Measurements from ENCODE around the gene DSCAML1. TPM values are rescaled to one million over a fixed set of nuclear protein-coding genes. Genes with fewer than 3 reads are reported as not detected.

The DSCAML1 gene
- total RNA-seq, 1 experiment from 2014 or later, result 0.15 TPM

DNA sequence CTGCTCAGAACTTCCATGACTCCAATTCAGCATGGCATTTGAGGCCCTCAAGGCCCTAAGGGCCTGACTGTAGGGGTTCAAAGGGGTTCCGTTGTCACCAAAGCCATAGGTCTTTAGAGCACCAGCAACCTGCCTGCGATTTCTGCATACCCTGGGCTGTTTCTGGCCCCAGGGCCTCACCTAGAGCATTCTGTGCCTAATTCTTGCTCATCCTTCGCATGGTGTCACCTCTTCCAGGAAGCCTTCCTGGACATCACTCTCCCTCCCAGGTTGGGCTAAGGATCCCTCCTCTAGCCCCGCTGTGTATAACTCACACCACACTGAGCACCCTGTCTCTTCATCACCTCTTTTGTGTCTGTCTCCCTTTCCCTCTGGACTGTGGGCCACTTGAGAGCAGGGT lies 275.0 kb downstream of the DSCAML1 start:
- Histone ChIP-seq H3K18ac (ENCODE audit: insufficient read length, low read depth, low read length) (no peak overlapping the region), H4K91ac (ENCODE audit: insufficient read length, low read depth, low read length) (no peak overlapping the region), H4K8ac (replicated peaks; ENCODE audit: insufficient read length, low read depth, low read length) (no peak overlapping the region), H3K27me3 (ENCODE audit: insufficient read depth, low read length) (no peaks in the 10 kb centered on the region), H2BK12ac (ENCODE audit: insufficient read length, low read depth, low read length) (no peak overlapping the region), H3K79me2 (ENCODE audit: insufficient read depth, low read length) (no peaks in the 10 kb centered on the region), H4K20me1 (ENCODE audit: control insufficient read depth, insufficient read depth, insufficient read length) (no peaks in the 10 kb centered on the region), H3T11ph (ENCODE audit: low read length) (no peak overlapping the region), H3K27ac (ENCODE audit: insufficient read length, low read depth, low read length) (no peak overlapping the region), H3K9me3 (ENCODE audit: control insufficient read depth, low read depth, low read length) (no peaks in the 10 kb centered on the region), H3K23ac (ENCODE audit: insufficient read length, low read depth, low read length) (no peak overlapping the region), H3K9ac (ENCODE audit: extremely low read depth, insufficient read length, low read length) (no peak overlapping the region), H3K79me1 (ENCODE audit: insufficient read depth, low read depth, low read length, poor library complexity, severe bottlenecking) (no peaks in the 10 kb centered on the region), H3K14ac (ENCODE audit: insufficient read depth, low read length) (no peak overlapping the region), H3K56ac (ENCODE audit: insufficient read length, low read depth, low read length) (no peak overlapping the region), H4K5ac (ENCODE audit: insufficient read length, low read depth, low read length) (no peak overlapping the region), H3K4me2 (ENCODE audit: insufficient read depth, insufficient read length, low read length) (no peak overlapping the region), H2BK5ac (ENCODE audit: insufficient read length, low read length) (no peak overlapping the region), H2BK15ac (ENCODE audit: low read depth, low read length) (no peak overlapping the region), H2BK120ac (ENCODE audit: low read depth, low read length, poor library complexity, severe bottlenecking) (no peak overlapping the region), H2BK20ac (ENCODE audit: low read depth, low read length, poor library complexity, severe bottlenecking) (no peak overlapping the region), H3K4me1 (ENCODE audit: insufficient read depth, low read length) (no peaks in the 10 kb centered on the region; the same call in 1 of the 2 replicates), H2AFZ (ENCODE audit: low read length) (no peak overlapping the region), H2AK5ac (ENCODE audit: insufficient read length, low read length) (no peak overlapping the region), H3K23me2 (ENCODE audit: insufficient read length, low read depth, low read length, poor library complexity, severe bottlenecking) (no peaks in the 10 kb centered on the region), H3K4ac (ENCODE audit: low read depth, low read length) (no peak overlapping the region)
- H3K4me1 Mint-ChIP-seq, result peaks cover 2 to 14% of the 10 kb centered on the region in 2 experiments
- no peaks in the 10 kb centered on the region; a peak in 1 of 5 replicates for H3K9me3 Mint-ChIP-seq
- H3K4me3 Mint-ChIP-seq, result no peak overlapping the region
- peaks cover 3% of the 10 kb centered on the region for H3K27me3 Mint-ChIP-seq (ENCODE audit: low read depth)
- no CpG with 5 or more reads among the region's 4 CpGs for WGBS (ENCODE audit: extremely low coverage, insufficient read length, low lambda C conversion rate)
- no peaks in the 10 kb centered on the region for H3K36me3 Mint-ChIP-seq (ENCODE audit: insufficient read depth in 1 of 3, low read depth in 3 of 3)
- H3K27ac Mint-ChIP-seq, result no peak overlapping the region
- TF ChIP-seq, protein P1, sequence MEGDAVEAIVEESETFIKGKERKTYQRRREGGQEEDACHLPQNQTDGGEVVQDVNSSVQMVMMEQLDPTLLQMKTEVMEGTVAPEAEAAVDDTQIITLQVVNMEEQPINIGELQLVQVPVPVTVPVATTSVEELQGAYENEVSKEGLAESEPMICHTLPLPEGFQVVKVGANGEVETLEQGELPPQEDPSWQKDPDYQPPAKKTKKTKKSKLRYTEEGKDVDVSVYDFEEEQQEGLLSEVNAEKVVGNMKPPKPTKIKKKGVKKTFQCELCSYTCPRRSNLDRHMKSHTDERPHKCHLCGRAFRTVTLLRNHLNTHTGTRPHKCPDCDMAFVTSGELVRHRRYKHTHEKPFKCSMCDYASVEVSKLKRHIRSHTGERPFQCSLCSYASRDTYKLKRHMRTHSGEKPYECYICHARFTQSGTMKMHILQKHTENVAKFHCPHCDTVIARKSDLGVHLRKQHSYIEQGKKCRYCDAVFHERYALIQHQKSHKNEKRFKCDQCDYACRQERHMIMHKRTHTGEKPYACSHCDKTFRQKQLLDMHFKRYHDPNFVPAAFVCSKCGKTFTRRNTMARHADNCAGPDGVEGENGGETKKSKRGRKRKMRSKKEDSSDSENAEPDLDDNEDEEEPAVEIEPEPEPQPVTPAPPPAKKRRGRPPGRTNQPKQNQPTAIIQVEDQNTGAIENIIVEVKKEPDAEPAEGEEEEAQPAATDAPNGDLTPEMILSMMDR (conservative IDR thresholded peaks at IDR 0.05), result no peak
- DNase-seq, result no peak

All from H9 (cell line).